GM12878 (cell line): ENCODE measurements around the gene RRBP1. TPM values are rescaled to one million over a fixed set of nuclear protein-coding genes. Genes with fewer than 3 reads are reported as not detected.

Source experiments
- ATAC-seq: fragments of 200-7000 bp; cut with Tn5 transposase; 3 replicates; pipeline ENCODE4 v1.9.1; 2020; ENCODE audit warnings: mild to moderate bottlenecking, moderate library complexity
- BruUV-seq: library from RNA; stranded (reverse); fragments of 400-500 nt; replicated peaks from 2 replicates; lab custom pipeline; 2021; lab: Mats Ljungman, UMichigan
- CTCF ChIA-PET: fragments of 300-600 bp; sonication (Branson Sonifier 250); formaldehyde crosslinking; extraction: SDS; loops from one replicate; lab custom pipeline; 2021; ENCODE audit warnings: inconsistent platforms; lab: Yijun Ruan, JAX
- POLR2A ChIA-PET: fragments of 350-600 bp; formaldehyde crosslinking; extraction: SDS; loops from one replicate; lab custom pipeline; 2021; ENCODE audit warnings: inconsistent platforms; lab: Charles Lee
- RAD21 ChIA-PET: fragments of 300-600 bp; sonication (Branson Sonifier 250); formaldehyde crosslinking; loops from one replicate; lab custom pipeline; 2023; ENCODE audit warnings: antibody characterized with exemption; ENCODE audit not compliant: unreplicated experiment; lab: Charles Lee
- SMC1A ChIA-PET: fragments of 300-600 bp; sonication (Branson Sonifier 250); formaldehyde crosslinking; loops from one replicate; lab custom pipeline; 2023; ENCODE audit not compliant: unreplicated experiment, uncharacterized antibody; lab: Charles Lee
- DNase-seq: peaks from one replicate; pipeline ENCODE4 v3.0.0-alpha.2; 2011; ENCODE audit warnings: low read depth, low spot score
- FAIRE-seq: peaks from 3 replicates; lab custom pipeline; 2011; peaks lifted over from hg19 to GRCh38; lab: Jason Lieb, UNC
- H2AFZ ChIP-seq: 2 replicates; pipeline ENCODE4 v1.6.0; 2011; ENCODE audit warnings: low read depth, low read length, control low read depth; ENCODE audit not compliant: control insufficient read depth
- H3K27ac ChIP-seq: 2 replicates; pipeline ENCODE4 v1.5.1; 2011; ENCODE audit warnings: control low read depth; ENCODE audit not compliant: control insufficient read depth, insufficient read depth
- H3K27me3 ChIP-seq, 2 experiments: replicated peaks in 1 of 2; 2 replicates each; pipeline versions ENCODE4 v1.6.0 to v1.6.1; 2011; ENCODE audit warnings: low read length in 1 of 2; ENCODE audit not compliant: control insufficient read depth in 2 of 2, insufficient read depth in 2 of 2
- H3K36me3 ChIP-seq, 2 experiments: 2 replicates each; pipeline ENCODE4 v1.5.1; 2011; ENCODE audit warnings: low read length in 1 of 2; ENCODE audit not compliant: control insufficient read depth in 2 of 2, insufficient read depth in 2 of 2
- H3K4me1 ChIP-seq: 2 replicates; pipeline ENCODE4 v1.6.1; 2011; ENCODE audit warnings: mild to moderate bottlenecking, low read length, moderate library complexity, mixed read lengths; ENCODE audit not compliant: control insufficient read depth, insufficient read depth
- H3K4me2 ChIP-seq: 2 replicates; pipeline ENCODE4 v1.6.0; 2011; ENCODE audit warnings: control low read depth; ENCODE audit not compliant: control insufficient read depth, insufficient read depth
- H3K4me3 ChIP-seq: fragments of 200-600 bp; sonication (generic); 2 replicates; pipeline ENCODE4 v1.5.1; 2016
- H3K79me2 ChIP-seq: 2 replicates; pipeline ENCODE4 v1.6.0; 2011; ENCODE audit warnings: low read length; ENCODE audit not compliant: control insufficient read depth, insufficient read depth
- H3K9ac ChIP-seq: 2 replicates; pipeline ENCODE4 v1.8.0; 2011; ENCODE audit warnings: low read length, control low read depth, mixed read lengths; ENCODE audit not compliant: control insufficient read depth, insufficient read depth
- H3K9me3 ChIP-seq: replicated peaks from 3 replicates; pipeline ENCODE4 v1.5.1; 2011; ENCODE audit warnings: mild to moderate bottlenecking, low read length; ENCODE audit not compliant: control insufficient read depth, insufficient read depth
- H4K20me1 ChIP-seq: 2 replicates; pipeline ENCODE4 v1.6.0; 2011; ENCODE audit not compliant: control insufficient read depth, insufficient read depth
- ATF7 ChIP-seq: fragments of 450-650 bp; IDR thresholded peaks from 2 replicates; pipeline ENCODE4 v1.6.1; 2016; ENCODE audit warnings: low read depth, mild to moderate bottlenecking
- BRCA1 ChIP-seq: IDR thresholded peaks from 2 replicates; pipeline ENCODE4 v1.6.1; 2011; ENCODE audit warnings: low read depth, low read length, improper control_type of control experiment
- CBX5 ChIP-seq: sonication (generic); IDR thresholded peaks from 2 replicates; pipeline ENCODE4 v1.6.1; 2016; ENCODE audit warnings: low read depth, moderate library complexity, mild to moderate bottlenecking, inconsistent platforms
- KLF5 ChIP-seq: fragments of 450-650 bp; IDR thresholded peaks from 2 replicates; pipeline ENCODE4 v1.6.1; 2014; ENCODE audit warnings: mild to moderate bottlenecking; ENCODE audit not compliant: partially characterized antibody
- MYC ChIP-seq: IDR thresholded peaks from 2 replicates; pipeline ENCODE4 v1.6.1; 2011; ENCODE audit warnings: mild to moderate bottlenecking, low read length, moderate library complexity, inconsistent platforms; ENCODE audit not compliant: insufficient read depth, insufficient replicate concordance, insufficient read length, severe bottlenecking
- NFXL1 ChIP-seq: fragments of 450-650 bp; IDR thresholded peaks from 2 replicates; pipeline ENCODE4 v1.6.1; 2017; ENCODE audit warnings: antibody characterized with exemption, mild to moderate bottlenecking, borderline replicate concordance
- POLR2AphosphoS2 ChIP-seq: IDR thresholded peaks from 2 replicates; pipeline ENCODE4 v1.6.1; 2011; ENCODE audit warnings: low read depth, mild to moderate bottlenecking, low read length, improper control_type of control experiment, moderate library complexity
- POLR2AphosphoS5 ChIP-seq: IDR thresholded peaks from 2 replicates; pipeline ENCODE4 v1.6.1; 2011; ENCODE audit warnings: mild to moderate bottlenecking, low read length, inconsistent platforms
- SMARCA5 ChIP-seq: fragments of 450-650 bp; IDR thresholded peaks from 2 replicates; pipeline ENCODE4 v1.6.1; 2017; ENCODE audit warnings: mild to moderate bottlenecking
- WGBS: methylation state at CpG from one replicate; pipeline ENCODE4 v1.1.6; 2016; ENCODE audit warnings: low lambda C conversion rate; ENCODE audit not compliant: insufficient replicate concordance, insufficient coverage; ENCODE audit errors: missing lambda C conversion rate; 5-methylcytosine and 5-hydroxymethylcytosine counted together
- in situ Hi-C: fragments of 300-500 bp; cut with MboI; formaldehyde crosslinking; loops from 9 replicates; pipeline ENCODE4 v1.14.3; 2018; ENCODE audit warnings: mixed read lengths
- intact Hi-C: fragments of 100-400 bp; cut with micrococcal nuclease; formaldehyde crosslinking; loops from one replicate; pipeline ENCODE4 v1.14.2; 2022; ENCODE audit not compliant: unreplicated experiment
- polyA plus RNA-seq, 11 experiments: library from polyadenylated mRNA; depleted of rRNA in 4 of 11; unstranded in 6 of 11; stranded (reverse) in 5 of 11; fragments of >200 nt; fragmentation: Nextera tagmentation in 4 of 11; fragmentation: Illumina TruSeq in 1 of 11; extraction: Ambion mirVana in 4 of 11; extraction: Trizol in 1 of 11; gene quantifications; 1 replicate in 1 of 11; 2 replicates in 10 of 11; pipeline versions ENCODE4 v1.2.1 to v1.2.3, GENCODE V29; 2011 to 2016; ENCODE audit warnings: inconsistent platforms in 2 of 11, missing spikeins in 2 of 11, low read depth in 1 of 11
- total RNA-seq, 4 experiments: library from RNA; depleted of rRNA in 3 of 4; stranded (reverse); fragments of >200 nt in 3 of 4; fragmentation: Illumina TruSeq in 1 of 4; extraction: Trizol in 1 of 4; gene quantifications; 2 replicates each; pipeline versions ENCODE4 v1.2.1 to v1.2.3, GENCODE V29; 2013 to 2021
- TF ChIP-seq, protein P1 (sequence below): IDR thresholded peaks from 2 replicates; pipeline ENCODE4 v1.6.1; 2012; ENCODE audit warnings: improper control_type of control experiment, low read depth, low read length; ENCODE audit not compliant: insufficient replicate concordance
- TF ChIP-seq, protein P2 (sequence below): fragments of 150-350 bp; IDR thresholded peaks from 2 replicates; pipeline ENCODE4 v1.6.1; 2014; ENCODE audit warnings: mild to moderate bottlenecking, low read depth, low read length

Gene RRBP1
- total and polyA plus RNA-seq, 10 of the 15 experiments (the other 5 are each of a cell fraction or from before 2014, with no cell fraction given), result 1.2 to 57.4 (median 24.6) TPM

DNA sequence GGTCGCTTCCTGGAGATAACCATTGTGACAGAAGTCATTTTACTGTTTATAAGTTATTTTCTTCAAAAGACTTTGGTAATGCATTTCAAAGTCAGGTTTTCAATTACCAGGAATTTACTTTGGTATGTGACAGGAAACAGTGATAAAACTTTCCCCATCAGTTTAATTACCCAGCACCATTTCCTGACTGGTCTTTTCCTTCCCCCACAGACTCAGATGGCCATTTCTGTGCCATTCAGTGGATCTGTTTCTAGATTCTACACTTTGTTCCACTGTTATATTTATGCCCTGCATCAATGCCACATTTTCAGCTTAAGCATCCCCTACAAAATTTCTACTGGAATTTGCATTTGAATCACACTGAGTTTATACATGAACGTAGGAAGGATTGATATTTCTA, 16.3 kb downstream of the RRBP1 start:
- CTCF ChIA-PET, result interaction anchor here (0.8 to 4.1 kb wide), 5 partner anchors 13 to 330 kb away, joined by 3 to 23 read pairs (median 4); partner anchors contain the start of genes DSTN and RRBP1
- WGBS, result 95% methylated on average over 2 of the region's 2 CpGs
- intact Hi-C loops, result no loop called here
- RAD21 ChIA-PET, result interaction anchor here (2.7 kb wide), 1 partner anchor 16 kb away, joined by 7 read pairs; the partner anchor contains the start of gene RRBP1
- no peak overlapping the region for H2AFZ ChIP-seq
- no peaks in the 10 kb centered on the region for H3K9me3 ChIP-seq
- FAIRE-seq, result no peak
- no peak for ATAC-seq
- TF ChIP-seq SMARCA5, result no peak
- TF ChIP-seq ATF7, result no peak
- TF ChIP-seq, protein P1, sequence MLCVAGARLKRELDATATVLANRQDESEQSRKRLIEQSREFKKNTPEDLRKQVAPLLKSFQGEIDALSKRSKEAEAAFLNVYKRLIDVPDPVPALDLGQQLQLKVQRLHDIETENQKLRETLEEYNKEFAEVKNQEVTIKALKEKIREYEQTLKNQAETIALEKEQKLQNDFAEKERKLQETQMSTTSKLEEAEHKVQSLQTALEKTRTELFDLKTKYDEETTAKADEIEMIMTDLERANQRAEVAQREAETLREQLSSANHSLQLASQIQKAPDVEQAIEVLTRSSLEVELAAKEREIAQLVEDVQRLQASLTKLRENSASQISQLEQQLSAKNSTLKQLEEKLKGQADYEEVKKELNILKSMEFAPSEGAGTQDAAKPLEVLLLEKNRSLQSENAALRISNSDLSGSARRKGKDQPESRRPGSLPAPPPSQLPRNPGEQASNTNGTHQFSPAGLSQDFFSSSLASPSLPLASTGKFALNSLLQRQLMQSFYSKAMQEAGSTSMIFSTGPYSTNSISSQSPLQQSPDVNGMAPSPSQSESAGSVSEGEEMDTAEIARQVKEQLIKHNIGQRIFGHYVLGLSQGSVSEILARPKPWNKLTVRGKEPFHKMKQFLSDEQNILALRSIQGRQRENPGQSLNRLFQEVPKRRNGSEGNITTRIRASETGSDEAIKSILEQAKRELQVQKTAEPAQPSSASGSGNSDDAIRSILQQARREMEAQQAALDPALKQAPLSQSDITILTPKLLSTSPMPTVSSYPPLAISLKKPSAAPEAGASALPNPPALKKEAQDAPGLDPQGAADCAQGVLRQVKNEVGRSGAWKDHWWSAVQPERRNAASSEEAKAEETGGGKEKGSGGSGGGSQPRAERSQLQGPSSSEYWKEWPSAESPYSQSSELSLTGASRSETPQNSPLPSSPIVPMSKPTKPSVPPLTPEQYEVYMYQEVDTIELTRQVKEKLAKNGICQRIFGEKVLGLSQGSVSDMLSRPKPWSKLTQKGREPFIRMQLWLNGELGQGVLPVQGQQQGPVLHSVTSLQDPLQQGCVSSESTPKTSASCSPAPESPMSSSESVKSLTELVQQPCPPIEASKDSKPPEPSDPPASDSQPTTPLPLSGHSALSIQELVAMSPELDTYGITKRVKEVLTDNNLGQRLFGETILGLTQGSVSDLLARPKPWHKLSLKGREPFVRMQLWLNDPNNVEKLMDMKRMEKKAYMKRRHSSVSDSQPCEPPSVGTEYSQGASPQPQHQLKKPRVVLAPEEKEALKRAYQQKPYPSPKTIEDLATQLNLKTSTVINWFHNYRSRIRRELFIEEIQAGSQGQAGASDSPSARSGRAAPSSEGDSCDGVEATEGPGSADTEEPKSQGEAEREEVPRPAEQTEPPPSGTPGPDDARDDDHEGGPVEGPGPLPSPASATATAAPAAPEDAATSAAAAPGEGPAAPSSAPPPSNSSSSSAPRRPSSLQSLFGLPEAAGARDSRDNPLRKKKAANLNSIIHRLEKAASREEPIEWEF, result no peak
- TF ChIP-seq POLR2AphosphoS5, result no peak
- TF ChIP-seq BRCA1, result no peak
- TF ChIP-seq, protein P2, sequence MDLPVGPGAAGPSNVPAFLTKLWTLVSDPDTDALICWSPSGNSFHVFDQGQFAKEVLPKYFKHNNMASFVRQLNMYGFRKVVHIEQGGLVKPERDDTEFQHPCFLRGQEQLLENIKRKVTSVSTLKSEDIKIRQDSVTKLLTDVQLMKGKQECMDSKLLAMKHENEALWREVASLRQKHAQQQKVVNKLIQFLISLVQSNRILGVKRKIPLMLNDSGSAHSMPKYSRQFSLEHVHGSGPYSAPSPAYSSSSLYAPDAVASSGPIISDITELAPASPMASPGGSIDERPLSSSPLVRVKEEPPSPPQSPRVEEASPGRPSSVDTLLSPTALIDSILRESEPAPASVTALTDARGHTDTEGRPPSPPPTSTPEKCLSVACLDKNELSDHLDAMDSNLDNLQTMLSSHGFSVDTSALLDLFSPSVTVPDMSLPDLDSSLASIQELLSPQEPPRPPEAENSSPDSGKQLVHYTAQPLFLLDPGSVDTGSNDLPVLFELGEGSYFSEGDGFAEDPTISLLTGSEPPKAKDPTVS, result no peak
- no peak for TF ChIP-seq POLR2AphosphoS2
- no peak for TF ChIP-seq NFXL1
- TF ChIP-seq CBX5, result no peak
- TF ChIP-seq KLF5, result no peak
- no peak for TF ChIP-seq MYC
- TF ChIP-seq, all 136 proteins: peak for 0
- Histone ChIP-seq H3K4me3 (no peak overlapping the region), H3K27me3 (no peaks in the 10 kb centered on the region), H3K4me2 (no peak overlapping the region), H4K20me1 (0 out of 2 replicates have a peak, but pooled peaks cover under 1% of the 10 kb centered on the region), H3K79me2 (peaks cover 21% of the 10 kb centered on the region), H3K9ac (no peak overlapping the region), H3K36me3 (no peaks in the 10 kb centered on the region; a peak in 1 of 4 replicates), H3K4me1 (peaks cover 13% of the 10 kb centered on the region), H3K27ac (no peak overlapping the region)
- no peak for DNase-seq
- BruUV-seq, result no TSS peak
- in situ Hi-C loops, result no loop called here
- SMC1A ChIA-PET, result interaction anchor here (1.0 to 1.2 kb wide), 2 partner anchors 13 to 95 kb away, joined by 3 to 4 read pairs; no protein-coding TSS in a partner anchor
- POLR2A ChIA-PET, result no interaction called here
